NT2/D1 (cell line): ENCODE measurements around the gene TXNDC2.

Source experiments
- YY1 ChIP-seq: IDR thresholded peaks from 2 replicates; pipeline ENCODE4 v1.6.1; 2011; ENCODE audit not compliant: insufficient read length, insufficient read depth
- ZNF274 ChIP-seq: IDR thresholded peaks from 2 replicates; pipeline ENCODE4 v1.6.1; 2011; ENCODE audit warnings: mild to moderate bottlenecking, low read depth, low read length

DNA sequence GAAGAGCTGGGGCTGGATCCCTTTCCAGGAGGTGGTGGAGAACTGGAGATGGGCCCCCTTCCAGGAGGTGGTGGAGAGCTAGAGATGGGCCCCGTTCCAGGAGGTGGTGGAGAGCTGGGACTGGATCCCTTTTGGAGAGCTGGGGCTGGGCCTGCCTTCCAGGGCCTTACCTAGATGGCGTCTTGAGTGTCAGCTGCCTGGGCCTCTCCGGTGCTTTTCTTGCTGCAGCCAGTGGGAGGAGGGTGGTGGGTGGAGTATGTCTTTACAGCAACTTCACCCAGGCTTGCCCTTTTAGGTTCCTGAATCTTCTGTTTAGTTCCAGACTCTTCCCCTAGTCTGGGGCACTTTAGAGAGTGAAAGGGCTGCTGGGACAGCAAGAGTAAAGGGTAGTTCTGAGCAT is 19.1 kb upstream of the TXNDC2 start:
- TF ChIP-seq YY1 = no peak
- no peak for TF ChIP-seq ZNF274
